ENCODE results near the gene PDGFC. TPM values are rescaled to one million over a fixed set of nuclear protein-coding genes. Genes with fewer than 3 reads are reported as not detected.

Gene PDGFC
- total RNA-seq, 1 experiment from 2014 or later: 4.5 TPM

DNA sequence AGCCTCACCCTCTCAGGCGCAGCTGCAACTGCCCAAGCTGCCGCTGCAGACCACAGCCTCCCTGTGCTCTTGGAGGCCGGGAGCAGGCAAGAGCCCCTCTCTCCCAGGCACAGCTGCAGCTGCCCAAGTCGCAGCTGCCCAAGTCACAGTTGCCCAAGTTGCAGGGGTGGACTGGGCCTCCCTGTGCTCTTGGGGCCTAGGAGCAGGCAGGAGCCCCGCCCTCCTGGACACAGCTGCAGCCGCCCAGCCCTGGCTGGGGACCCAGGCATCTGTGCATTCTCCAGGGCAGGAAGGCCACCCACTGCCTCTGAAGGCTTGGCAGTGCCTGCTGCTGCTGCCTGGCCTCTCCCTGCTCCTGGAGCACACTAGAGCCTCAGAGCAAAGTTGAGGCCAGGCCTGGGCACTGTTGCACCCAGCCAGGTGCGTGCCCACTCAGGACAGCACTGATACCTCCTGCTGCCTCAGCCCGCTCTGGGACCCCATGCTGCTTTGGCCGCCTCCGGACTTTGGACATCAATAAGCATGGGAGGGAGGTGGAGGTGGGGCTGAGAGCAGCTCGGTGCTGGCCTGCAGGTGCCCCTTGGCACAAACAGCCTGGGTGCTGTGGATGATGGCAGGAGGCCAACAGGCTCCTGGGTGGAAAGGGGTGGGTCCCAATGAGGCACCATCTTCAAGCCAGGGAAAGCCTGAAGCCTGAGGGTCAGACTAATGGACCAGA is 247.5 kb downstream of the PDGFC start:
- Histone ChIP-seq H4K20me1 (ENCODE audit: control insufficient read depth, insufficient read depth, insufficient read length) (no peaks in the 10 kb centered on the region), H3K23ac (ENCODE audit: insufficient read length, low read depth, low read length) (no peak overlapping the region), H3K4me2 (ENCODE audit: insufficient read depth, insufficient read length, low read length) (no peak overlapping the region), H2BK120ac (ENCODE audit: low read depth, low read length, poor library complexity, severe bottlenecking) (no peak overlapping the region), H2AFZ (ENCODE audit: low read length) (no peak overlapping the region), H2BK15ac (ENCODE audit: low read depth, low read length) (no peak overlapping the region), H2AK5ac (ENCODE audit: insufficient read length, low read length) (no peak overlapping the region), H2BK5ac (ENCODE audit: insufficient read length, low read length) (no peak overlapping the region), H3K18ac (ENCODE audit: insufficient read length, low read depth, low read length) (no peak overlapping the region), H3T11ph (ENCODE audit: low read length) (no peak overlapping the region), H4K5ac (ENCODE audit: insufficient read length, low read depth, low read length) (no peak overlapping the region), H2BK20ac (ENCODE audit: low read depth, low read length, poor library complexity, severe bottlenecking) (no peak overlapping the region), H3K9ac (ENCODE audit: extremely low read depth, insufficient read length, low read length) (no peak overlapping the region), H3K56ac (ENCODE audit: insufficient read length, low read depth, low read length) (no peak overlapping the region), H3K27me3 (ENCODE audit: insufficient read depth, low read length) (no peaks in the 10 kb centered on the region), H4K8ac (replicated peaks; ENCODE audit: insufficient read length, low read depth, low read length) (no peak overlapping the region), H3K4me1 (ENCODE audit: insufficient read depth, low read length) (no peaks in the 10 kb centered on the region), H3K79me1 (ENCODE audit: insufficient read depth, low read depth, low read length, poor library complexity, severe bottlenecking) (no peaks in the 10 kb centered on the region), H3K4ac (ENCODE audit: low read depth, low read length) (no peak overlapping the region), H3K9me3 (ENCODE audit: control insufficient read depth, low read depth, low read length) (no peaks in the 10 kb centered on the region), H3K14ac (ENCODE audit: insufficient read depth, low read length) (no peak overlapping the region), H3K79me2 (ENCODE audit: insufficient read depth, low read length) (no peaks in the 10 kb centered on the region), H3K23me2 (ENCODE audit: insufficient read length, low read depth, low read length, poor library complexity, severe bottlenecking) (no peaks in the 10 kb centered on the region), H2BK12ac (ENCODE audit: insufficient read length, low read depth, low read length) (no peak overlapping the region), H4K91ac (ENCODE audit: insufficient read length, low read depth, low read length) (no peak overlapping the region), H3K27ac (ENCODE audit: insufficient read length, low read depth, low read length) (no peak overlapping the region)
- H3K4me1 Mint-ChIP-seq: no peaks in the 10 kb centered on the region
- no peak for DNase-seq
- no peak overlapping the region for H3K27ac Mint-ChIP-seq
- no CpG with 5 or more reads among the region's 11 CpGs for WGBS (ENCODE audit: extremely low coverage, insufficient read length, low lambda C conversion rate)
- H3K27me3 Mint-ChIP-seq (ENCODE audit: low read depth): no peaks in the 10 kb centered on the region
- TF ChIP-seq, protein P1, sequence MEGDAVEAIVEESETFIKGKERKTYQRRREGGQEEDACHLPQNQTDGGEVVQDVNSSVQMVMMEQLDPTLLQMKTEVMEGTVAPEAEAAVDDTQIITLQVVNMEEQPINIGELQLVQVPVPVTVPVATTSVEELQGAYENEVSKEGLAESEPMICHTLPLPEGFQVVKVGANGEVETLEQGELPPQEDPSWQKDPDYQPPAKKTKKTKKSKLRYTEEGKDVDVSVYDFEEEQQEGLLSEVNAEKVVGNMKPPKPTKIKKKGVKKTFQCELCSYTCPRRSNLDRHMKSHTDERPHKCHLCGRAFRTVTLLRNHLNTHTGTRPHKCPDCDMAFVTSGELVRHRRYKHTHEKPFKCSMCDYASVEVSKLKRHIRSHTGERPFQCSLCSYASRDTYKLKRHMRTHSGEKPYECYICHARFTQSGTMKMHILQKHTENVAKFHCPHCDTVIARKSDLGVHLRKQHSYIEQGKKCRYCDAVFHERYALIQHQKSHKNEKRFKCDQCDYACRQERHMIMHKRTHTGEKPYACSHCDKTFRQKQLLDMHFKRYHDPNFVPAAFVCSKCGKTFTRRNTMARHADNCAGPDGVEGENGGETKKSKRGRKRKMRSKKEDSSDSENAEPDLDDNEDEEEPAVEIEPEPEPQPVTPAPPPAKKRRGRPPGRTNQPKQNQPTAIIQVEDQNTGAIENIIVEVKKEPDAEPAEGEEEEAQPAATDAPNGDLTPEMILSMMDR (conservative IDR thresholded peaks at IDR 0.05): no peak
- H3K36me3 Mint-ChIP-seq (ENCODE audit: insufficient read depth in 1 of 3, low read depth in 3 of 3): no peaks in the 10 kb centered on the region; a peak in 2 of 7 replicates
- peaks cover 4 to 15% of the 10 kb centered on the region in 2 experiments; a peak in 3 of 5 replicates for H3K9me3 Mint-ChIP-seq
- H3K4me3 Mint-ChIP-seq: no peak overlapping the region
